Stimulated activated CD4-positive, alpha-beta T cell treated with anti-CD3 and anti-CD28 coated beads, Interleukin-4, amount 100 ng/mL, for 1 hour (primary cell): ENCODE results near the gene ARHGAP45.

ENCODE experiments used
- DNase-seq: peaks from one replicate; pipeline ENCODE4 v3.0.0-alpha.2; 2020

ARHGAP45 gene

GRCh38 chr19:1070931-1071791, 4.2 kb downstream of the ARHGAP45 start:
- no peak for DNase-seq

- no peak for DNase-seq
These were observed 5.5 kb downstream of the ARHGAP45 start for GRCh38 chr19:1072371-1073015.

GRCh38 chr19:1073063-1073955, 6.3 kb downstream of the ARHGAP45 start:
- DNase-seq: no peak

- no peak for DNase-seq
These were observed 7.1 kb downstream of the ARHGAP45 start for GRCh38 chr19:1073956-1074517.

GRCh38 chr19:1074544-1075283, 7.7 kb downstream of the ARHGAP45 start:
- DNase-seq: peak; percentile 87

- DNase-seq: no peak
These were observed 9.0 kb downstream of the ARHGAP45 start for GRCh38 chr19:1076046-1076386.

GRCh38 chr19:1076951-1077350, 10.0 kb downstream of the ARHGAP45 start:
- DNase-seq: peak; percentile 91

- peak; percentile 78 for DNase-seq
These were observed 12.7 kb downstream of the ARHGAP45 start for GRCh38 chr19:1079566-1080111.

- DNase-seq: no peak
These were observed 13.6 kb downstream of the ARHGAP45 start for GRCh38 chr19:1080360-1081161.

- no peak for DNase-seq
These were observed 14.6 kb downstream of the ARHGAP45 start for GRCh38 chr19:1081301-1082164.

- DNase-seq: peak; percentile 74
These were observed 15.4 kb downstream of the ARHGAP45 start for GRCh38 chr19:1082165-1082927.

- no peak for DNase-seq
These were observed 16.2 kb downstream of the ARHGAP45 start for GRCh38 chr19:1082928-1083816.

- peak; percentile 32 for DNase-seq
These were observed 17.3 kb downstream of the ARHGAP45 start for GRCh38 chr19:1084024-1084868.

GRCh38 chr19:1085053-1085658, 18.2 kb downstream of the ARHGAP45 start:
- DNase-seq: no peak

GRCh38 chr19:1085676-1086442, 18.9 kb downstream of the ARHGAP45 start:
- DNase-seq: no peak

- DNase-seq: no peak
These were observed 19.6 kb downstream of the ARHGAP45 start for GRCh38 chr19:1086613-1087012.
